ENCODE results near the gene FRMD6.
A peak's percentile ranks its signal among the peaks of the same experiment; 100 is the strongest.
"Not testable (repeated sequence)": the region's sequence is repeated elsewhere in the genome, so short reads cannot be mapped to it uniquely, and the experiment has no call there.

Gene FRMD6

DNA sequence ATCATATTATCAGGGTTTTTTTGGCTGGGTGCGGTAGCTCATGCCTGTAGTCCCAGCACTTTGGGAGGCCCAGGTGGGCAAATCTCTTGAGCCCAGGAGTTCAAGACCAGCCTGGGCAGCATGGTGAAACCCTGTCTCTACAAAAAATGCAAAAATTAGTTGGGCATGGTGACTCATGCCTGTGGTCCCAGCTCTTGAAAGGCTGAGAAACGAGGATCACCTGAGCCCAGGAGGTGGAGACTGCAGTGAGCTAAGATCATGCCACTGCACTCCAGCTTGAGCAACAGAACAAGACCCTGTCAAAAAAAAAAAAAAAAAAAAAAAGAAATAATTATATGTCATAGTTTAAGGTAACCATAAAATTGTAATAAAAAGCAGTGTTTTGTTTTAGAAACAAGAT is 18.4 kb upstream of the FRMD6 start:
- not testable (repeated sequence) for ATAC-seq

DNA sequence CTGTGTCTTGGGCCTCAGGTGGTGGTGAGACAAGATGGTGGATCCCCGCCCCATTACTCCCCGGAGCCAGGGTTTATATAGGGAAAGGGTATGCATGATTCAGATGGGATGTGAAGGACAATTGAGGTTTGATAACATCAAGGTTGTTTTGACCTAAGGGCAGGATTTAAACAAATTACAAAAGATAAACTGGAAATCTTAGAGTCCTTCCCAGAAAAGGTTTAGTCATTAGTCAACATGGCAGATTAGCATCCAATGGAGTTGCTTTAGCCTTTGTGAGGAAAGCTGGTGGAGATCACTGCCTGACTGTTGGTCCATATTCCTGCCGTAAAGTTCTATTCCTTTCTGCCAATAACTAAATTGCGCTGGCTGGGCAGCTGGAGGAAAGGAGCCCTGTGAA is 15.6 kb upstream of the FRMD6 start:
- ATAC-seq: no peak

GRCh38 chr14:51638071-51638944 is 13.4 kb upstream of the FRMD6 start:
- ATAC-seq: no peak

GRCh38 chr14:51639668-51640316 is 11.9 kb upstream of the FRMD6 start:
- no peak for ATAC-seq

DNA sequence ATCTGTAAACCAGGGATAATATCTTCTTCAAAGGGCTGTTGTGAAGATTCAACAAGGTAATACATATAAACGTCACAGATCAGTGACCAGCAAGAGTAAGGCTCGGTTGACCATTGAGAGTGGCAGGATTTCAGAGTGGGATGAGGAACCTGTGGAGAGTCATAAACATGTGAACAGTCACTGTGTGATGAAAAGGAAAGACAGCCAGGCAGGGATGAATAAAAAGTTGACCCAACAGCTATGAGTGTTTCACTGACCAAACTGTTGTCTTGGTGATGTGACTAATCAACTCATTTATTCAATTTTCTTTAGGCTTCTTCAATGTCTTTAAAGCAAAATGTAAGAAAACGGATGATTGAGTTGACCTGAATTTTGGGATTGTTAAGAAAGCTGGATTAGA is 8.6 kb upstream of the FRMD6 start:
- ATAC-seq: no peak

GRCh38 chr14:51644217-51644933 is 7.3 kb upstream of the FRMD6 start:
- no peak for ATAC-seq

GRCh38 chr14:51648296-51648695 is 3.4 kb upstream of the FRMD6 start:
- no peak for ATAC-seq

DNA sequence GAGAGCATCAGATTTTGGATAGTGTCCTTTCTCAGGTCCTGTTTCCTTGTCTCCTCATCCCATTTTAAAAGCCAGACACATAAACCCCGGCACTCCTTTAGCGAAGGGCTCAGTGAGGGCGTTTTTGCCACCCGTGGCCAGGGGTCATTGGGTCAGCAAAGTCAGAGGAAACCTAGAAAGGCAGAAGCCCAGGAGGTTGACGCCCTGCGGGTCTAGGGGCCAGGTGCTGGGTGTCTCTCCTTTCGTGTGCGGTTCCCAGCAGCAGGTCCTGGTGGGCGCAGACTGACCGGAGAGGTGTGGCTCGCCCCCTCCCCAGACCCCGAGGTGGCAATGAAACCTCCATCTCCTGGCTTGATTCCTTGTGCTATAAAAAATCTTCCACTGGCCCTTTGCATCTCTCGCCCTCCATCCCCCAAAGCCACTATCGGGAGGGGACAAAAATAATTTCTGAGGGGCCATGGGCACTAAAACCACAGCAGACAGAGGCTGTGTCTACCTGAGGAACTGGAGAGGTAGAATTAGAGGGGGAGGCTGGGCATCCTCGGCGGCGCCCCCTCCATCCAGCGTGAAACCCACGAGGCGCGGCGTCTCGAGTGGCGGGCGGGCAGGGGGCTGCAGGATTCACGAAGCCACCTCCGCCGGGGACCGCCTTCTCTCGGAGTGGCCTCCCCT is 858 bp upstream of the FRMD6 start:
- ATAC-seq: no peak

DNA sequence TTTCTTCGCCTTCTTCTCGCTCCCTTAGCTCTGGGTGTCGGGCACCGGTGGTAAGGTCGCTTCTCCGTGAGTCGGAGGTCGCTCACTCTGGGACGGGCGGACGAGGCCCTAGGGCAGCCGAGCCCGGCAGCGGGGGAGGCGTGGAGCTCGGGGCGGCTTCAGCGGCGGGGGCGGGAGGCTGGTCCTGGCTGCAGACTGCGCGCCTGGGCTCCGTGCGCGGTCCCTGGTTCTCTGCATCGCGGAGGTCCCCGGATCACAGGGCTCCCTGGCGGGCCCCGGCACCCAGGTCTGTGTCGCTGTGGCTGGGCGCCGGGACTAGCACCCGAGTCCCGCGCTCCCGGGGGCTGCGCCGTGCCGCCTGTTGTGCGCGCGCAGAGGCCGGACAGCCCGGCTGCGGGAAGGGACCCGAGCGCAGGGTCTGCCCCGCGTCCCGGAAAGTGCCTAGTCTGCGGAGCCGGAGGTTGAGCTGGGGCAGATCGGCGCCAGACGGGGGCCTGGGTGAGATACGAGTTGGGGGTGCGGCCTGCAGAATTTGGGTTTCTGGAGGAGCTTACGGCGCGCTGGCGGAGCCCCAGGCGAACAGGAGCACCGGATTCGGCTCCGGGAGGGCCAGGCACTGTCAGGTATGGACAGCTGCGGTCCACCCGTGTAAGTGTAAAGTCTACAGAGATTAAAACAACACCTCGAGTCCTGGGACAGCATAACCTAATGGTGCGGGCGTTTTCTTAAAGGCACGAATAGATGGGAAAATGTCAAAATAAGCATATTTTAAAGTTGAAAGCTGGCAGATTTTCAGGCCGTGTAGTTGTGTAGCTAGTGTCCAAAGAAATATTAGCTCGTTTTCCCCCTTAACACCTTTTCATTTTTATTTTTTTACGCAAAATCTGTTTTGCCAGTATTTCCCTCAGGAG is 713 bp downstream of the FRMD6 start:
- ATAC-seq: peak; percentile 40 to 56

GRCh38 chr14:51653079-51653774 is 1.5 kb downstream of the FRMD6 start:
- ATAC-seq: no peak

DNA sequence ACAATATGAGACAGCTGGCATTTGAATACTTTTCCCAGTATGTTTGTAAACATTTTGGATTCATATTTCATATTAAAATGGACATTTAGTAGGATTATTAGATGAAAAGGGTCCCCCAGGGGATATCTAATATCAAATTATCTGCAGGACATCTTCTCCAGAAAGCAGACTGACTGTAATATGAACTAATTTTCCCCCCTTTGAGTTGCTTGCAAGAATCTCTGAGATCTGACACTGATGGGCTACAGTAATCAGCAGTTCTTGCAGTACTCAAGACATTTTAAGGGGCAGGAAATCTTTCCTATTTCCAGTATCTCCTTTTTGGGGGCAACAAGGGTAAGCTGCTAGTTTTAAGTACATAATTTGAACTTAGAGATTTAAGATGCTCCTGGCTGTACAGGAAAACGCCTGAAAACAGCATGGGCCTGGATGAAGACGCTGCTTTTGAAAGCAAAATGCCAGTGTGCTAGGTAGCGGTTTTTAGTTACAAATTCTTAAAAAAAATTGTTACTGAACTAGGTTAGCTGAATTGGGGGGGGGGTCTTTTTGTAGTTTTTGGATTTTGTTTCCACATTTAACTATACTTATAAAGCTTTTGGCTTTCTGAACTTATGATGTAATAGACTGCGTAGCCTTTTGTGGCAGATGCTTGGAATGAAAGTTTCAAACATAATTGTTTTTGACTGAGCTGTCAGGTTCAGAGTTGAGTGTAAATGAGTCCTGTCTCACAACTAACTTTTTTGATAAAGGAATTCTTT is 2.2 kb downstream of the FRMD6 start:
- no peak for ATAC-seq

GRCh38 chr14:51654533-51654845 is 2.8 kb downstream of the FRMD6 start:
- no peak for ATAC-seq

DNA sequence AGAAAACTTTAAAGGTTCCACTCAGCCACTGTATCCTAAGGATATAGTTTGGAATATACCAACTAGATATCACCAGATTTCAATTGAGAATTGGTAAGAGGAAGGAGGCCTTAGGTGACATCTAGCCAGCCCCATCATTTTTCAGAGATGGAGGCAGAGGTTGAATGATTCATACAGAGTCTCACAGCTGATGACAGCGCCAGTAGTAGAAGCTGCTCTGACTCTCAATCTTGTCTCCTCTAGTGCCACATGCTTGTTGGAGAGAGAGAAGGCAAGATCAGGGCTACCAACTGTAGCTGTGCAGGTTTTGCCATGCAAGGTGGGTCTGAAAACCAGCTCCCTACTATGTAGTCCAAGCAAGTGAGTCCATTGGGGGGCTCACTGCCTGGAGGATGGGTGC is 6.1 kb downstream of the FRMD6 start:
- peak in 1 of 2 donors; percentile 27 for ATAC-seq

- ATAC-seq: no peak
Observed at GRCh38 chr14:51658441-51659173, 6.9 kb downstream of the FRMD6 start.

- ATAC-seq: no peak
Observed at GRCh38 chr14:51660741-51661140, 9.0 kb downstream of the FRMD6 start.

- no peak for ATAC-seq
Observed at GRCh38 chr14:51661504-51661903, 9.8 kb downstream of the FRMD6 start.

GRCh38 chr14:51663783-51664326 is 12.1 kb downstream of the FRMD6 start:
- ATAC-seq: no peak

DNA sequence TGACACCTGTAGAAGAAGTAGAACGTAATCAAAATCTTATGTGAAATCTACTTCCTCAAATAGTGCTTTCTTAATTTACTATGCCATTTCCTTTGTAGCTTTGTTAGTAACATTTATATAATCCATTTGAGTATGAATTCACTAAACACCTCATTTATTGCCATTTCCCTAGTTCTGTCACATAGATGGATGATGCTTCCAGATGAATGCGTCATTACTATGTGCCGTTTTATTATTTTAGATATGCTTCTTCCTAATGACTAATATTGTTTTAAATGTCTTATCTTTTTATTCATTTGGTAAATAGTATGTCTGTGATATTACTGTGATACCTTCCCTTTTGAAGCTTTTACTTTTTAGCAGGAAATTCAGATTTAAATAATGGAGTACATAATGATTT is 14.4 kb downstream of the FRMD6 start:
- no peak for ATAC-seq

DNA sequence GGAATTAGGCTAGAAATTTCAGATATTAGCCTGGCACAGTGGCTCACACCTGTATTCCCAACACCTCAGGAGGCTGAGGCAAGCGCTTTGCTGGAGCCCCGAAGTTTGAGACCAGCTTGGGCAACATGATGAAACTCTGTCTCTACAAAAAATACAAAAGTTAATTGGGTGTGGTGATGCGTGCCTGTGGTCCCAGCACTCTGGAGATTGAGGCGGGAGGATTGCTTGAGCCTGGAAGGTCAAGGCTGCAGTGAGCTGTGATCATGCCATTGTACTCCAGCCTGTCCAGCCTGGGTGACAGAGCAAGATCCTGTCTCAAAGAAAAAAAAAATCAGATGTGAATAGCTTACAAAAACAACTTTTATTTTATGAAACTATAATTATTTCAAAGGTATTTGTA is 15.1 kb downstream of the FRMD6 start:
- ATAC-seq: no peak

GRCh38 chr14:51668870-51669269 is 17.2 kb downstream of the FRMD6 start:
- ATAC-seq: no peak

All from activated CD4-positive, CD25-positive, alpha-beta regulatory T cell treated with anti-CD3 and anti-CD28 coated beads, Interleukin-2, amount 50 U/mL, for 24 hours (primary cell).